Activated B cell treated with CpG ODN at 0.5 μM for 24 hours (primary cell): ENCODE data around the gene CDC42. TPM values are rescaled to one million over a fixed set of nuclear protein-coding genes. Genes with fewer than 3 reads are reported as not detected.

Experiments used
- ATAC-seq: fragments of 200-7000 bp; cut with Tn5 transposase; one replicate; pipeline ENCODE4 v1.10.0; 2021; ENCODE audit warnings: low read depth, mild to moderate bottlenecking, moderate library complexity
- CTCF ChIA-PET: fragments of 350-600 bp; sonication (Branson Sonifier 250); formaldehyde crosslinking; loops from one replicate; lab custom pipeline; 2021; ENCODE audit warnings: antibody characterized with exemption; lab: Charles Lee
- POLR2A ChIA-PET: fragments of 350-600 bp; sonication (Branson Sonifier 250); formaldehyde crosslinking; loops from one replicate; lab custom pipeline; 2021; ENCODE audit warnings: antibody characterized with exemption; lab: Charles Lee
- DNase-seq: peaks from one replicate; pipeline ENCODE4 v3.0.0; 2022
- H3K27ac Mint-ChIP-seq: one replicate; pipeline ENCODE4 v1.8.0; 2020; ENCODE audit warnings: mixed read lengths
- H3K27me3 Mint-ChIP-seq: one replicate; pipeline ENCODE4 v1.8.0; 2021; ENCODE audit warnings: mixed read lengths
- H3K36me3 Mint-ChIP-seq: one replicate; pipeline ENCODE4 v1.8.0; 2021; ENCODE audit warnings: low read depth, mixed read lengths
- H3K4me1 Mint-ChIP-seq: one replicate; pipeline ENCODE4 v1.8.0; 2021; ENCODE audit warnings: mixed read lengths
- H3K4me3 Mint-ChIP-seq: one replicate; pipeline ENCODE4 v1.8.0; 2020; ENCODE audit warnings: mild to moderate bottlenecking, mixed read lengths
- H3K9me3 Mint-ChIP-seq: one replicate; pipeline ENCODE4 v1.8.0; 2020; ENCODE audit warnings: mixed read lengths
- intact Hi-C: fragments of 100-400 bp; cut with micrococcal nuclease; formaldehyde crosslinking; loops from one replicate; pipeline ENCODE4 v1.15.1; 2024
- total RNA-seq: library from RNA; stranded (reverse); gene quantifications from 2 replicates; pipeline ENCODE4 v1.2.3, GENCODE V29; 2022
- TF ChIP-seq, protein P1 (sequence below): fragments of 200-600 bp; IDR thresholded peaks from one replicate; pipeline ENCODE4 v1.8.0; 2022; ENCODE audit warnings: antibody characterized with exemption, mild to moderate bottlenecking

Gene CDC42
- total RNA-seq, 1 donor from 2014 or later, result 310 TPM

DNA sequence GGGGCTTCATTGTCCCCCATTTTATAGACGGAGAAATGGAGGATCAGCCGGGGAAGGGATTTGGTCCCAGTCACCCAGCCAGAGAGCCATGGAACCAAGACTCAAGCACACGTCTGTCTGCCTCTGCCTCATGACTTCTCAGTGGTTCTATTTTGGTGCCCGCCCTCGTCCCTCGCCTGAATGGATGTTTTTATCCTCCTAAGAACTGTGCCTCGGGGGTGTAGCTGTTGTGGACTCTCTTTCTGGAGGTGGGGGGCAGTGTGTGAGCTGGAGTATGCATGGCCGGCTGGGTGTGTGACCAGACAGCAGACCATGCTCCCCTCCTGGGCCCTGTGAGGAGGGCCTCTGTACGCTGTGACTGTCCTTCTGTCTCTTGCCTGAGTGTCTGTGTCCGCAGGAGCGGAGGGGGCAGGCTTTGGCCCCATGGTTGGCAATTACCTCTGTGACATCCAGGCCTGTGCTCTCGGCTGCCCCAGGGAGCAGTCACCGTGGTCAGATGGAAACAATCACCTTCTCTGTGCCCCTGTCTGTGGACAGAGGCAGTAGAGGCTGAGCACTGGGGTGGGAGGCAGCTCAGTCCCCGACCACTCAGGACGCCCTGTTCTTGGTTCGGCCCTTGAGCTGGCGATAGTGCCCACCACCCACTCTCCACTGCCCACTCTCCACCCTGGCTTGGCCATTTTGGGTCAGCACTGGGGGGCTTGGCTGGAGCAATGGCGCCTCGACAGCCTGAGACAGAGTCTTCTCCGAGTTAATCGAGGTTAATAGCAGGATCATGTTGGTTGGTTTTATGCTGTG, 70.0 kb downstream of the CDC42 start:
- H3K4me3 Mint-ChIP-seq, result no peak overlapping the region
- H3K4me1 Mint-ChIP-seq, result peaks cover 30% of the 10 kb centered on the region
- ChIA-PET CTCF (no interaction called here), POLR2A (no interaction called here)
- H3K27ac Mint-ChIP-seq, result no peak overlapping the region
- ATAC-seq, result no peak
- intact Hi-C loops, result no loop called here
- H3K36me3 Mint-ChIP-seq, result peaks cover 28% of the 10 kb centered on the region
- no peaks in the 10 kb centered on the region for H3K27me3 Mint-ChIP-seq
- TF ChIP-seq, protein P1, sequence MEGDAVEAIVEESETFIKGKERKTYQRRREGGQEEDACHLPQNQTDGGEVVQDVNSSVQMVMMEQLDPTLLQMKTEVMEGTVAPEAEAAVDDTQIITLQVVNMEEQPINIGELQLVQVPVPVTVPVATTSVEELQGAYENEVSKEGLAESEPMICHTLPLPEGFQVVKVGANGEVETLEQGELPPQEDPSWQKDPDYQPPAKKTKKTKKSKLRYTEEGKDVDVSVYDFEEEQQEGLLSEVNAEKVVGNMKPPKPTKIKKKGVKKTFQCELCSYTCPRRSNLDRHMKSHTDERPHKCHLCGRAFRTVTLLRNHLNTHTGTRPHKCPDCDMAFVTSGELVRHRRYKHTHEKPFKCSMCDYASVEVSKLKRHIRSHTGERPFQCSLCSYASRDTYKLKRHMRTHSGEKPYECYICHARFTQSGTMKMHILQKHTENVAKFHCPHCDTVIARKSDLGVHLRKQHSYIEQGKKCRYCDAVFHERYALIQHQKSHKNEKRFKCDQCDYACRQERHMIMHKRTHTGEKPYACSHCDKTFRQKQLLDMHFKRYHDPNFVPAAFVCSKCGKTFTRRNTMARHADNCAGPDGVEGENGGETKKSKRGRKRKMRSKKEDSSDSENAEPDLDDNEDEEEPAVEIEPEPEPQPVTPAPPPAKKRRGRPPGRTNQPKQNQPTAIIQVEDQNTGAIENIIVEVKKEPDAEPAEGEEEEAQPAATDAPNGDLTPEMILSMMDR, result no peak
- no peaks in the 10 kb centered on the region for H3K9me3 Mint-ChIP-seq
- no peak for DNase-seq

DNA sequence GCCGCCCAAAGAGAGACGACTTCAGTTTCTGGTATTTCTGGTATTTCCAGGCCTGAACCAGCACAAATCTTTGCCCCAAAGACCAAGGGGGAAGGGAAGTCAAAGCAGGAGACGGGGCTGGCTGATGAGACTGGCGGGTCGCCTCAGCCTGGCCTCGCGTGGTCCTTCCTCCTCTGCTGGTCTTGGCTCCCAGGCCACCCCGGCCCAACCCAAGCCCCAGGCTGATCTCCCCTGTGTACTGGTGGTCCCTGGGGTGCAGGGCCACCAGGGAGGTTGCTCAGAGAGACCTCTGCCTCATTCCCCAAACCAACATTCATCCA, 70.5 kb downstream of the CDC42 start:
- Mint-ChIP-seq H3K9me3 (no peaks in the 10 kb centered on the region), H3K36me3 (peaks cover 25% of the 10 kb centered on the region), H3K27me3 (no peaks in the 10 kb centered on the region), H3K4me1 (peaks cover 25% of the 10 kb centered on the region), H3K4me3 (no peak overlapping the region), H3K27ac (no peak overlapping the region)
- ATAC-seq, result no peak
- CTCF ChIA-PET, result no interaction called here
- intact Hi-C loops, result no loop called here
- no peak for DNase-seq
- TF ChIP-seq, protein P1, result no peak
- POLR2A ChIA-PET, result interaction anchor here (1.0 kb wide), 1 partner anchor 8 kb away, joined by 3 read pairs; no protein-coding TSS in a partner anchor

DNA sequence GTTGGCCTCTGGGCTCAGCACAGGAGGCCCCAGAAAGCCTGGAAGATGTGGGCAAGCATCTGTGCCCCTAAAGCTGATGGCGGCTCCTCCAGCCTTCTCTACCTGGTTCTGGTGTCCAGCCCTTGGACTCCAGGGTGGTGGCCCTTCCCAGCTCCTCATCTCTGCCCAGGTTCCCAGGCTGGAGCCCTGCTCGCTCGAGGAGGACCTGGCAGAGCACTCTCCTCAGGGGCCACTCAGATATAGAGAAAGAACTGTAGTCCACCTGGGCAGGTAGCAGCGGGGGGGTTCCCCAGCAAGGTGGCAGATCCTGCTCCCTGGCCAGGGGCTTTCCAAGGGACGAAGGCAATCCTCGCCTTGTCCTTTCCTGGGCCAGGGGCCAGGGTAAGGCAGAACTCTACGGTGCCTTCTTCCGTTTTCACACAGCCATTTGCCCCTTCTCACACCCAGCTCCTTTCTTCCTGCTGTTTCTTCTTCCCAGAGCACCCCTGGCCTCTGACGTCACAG, 71.4 kb downstream of the CDC42 start:
- no peak overlapping the region for H3K27ac Mint-ChIP-seq
- H3K9me3 Mint-ChIP-seq, result no peaks in the 10 kb centered on the region
- intact Hi-C loops, result no loop called here
- no peak overlapping the region for H3K4me3 Mint-ChIP-seq
- peaks cover 15% of the 10 kb centered on the region for H3K4me1 Mint-ChIP-seq
- peaks cover 21% of the 10 kb centered on the region for H3K36me3 Mint-ChIP-seq
- POLR2A ChIA-PET, result interaction anchor here (1.0 kb wide), 1 partner anchor 9 kb away, joined by 3 read pairs; no protein-coding TSS in a partner anchor
- TF ChIP-seq, protein P1, result no peak
- DNase-seq (no peak), ATAC-seq (no peak)
- H3K27me3 Mint-ChIP-seq, result no peaks in the 10 kb centered on the region
- CTCF ChIA-PET, result interaction anchor here (1.3 kb wide), 1 partner anchor 9 kb away, joined by 3 read pairs; no protein-coding TSS in a partner anchor

DNA sequence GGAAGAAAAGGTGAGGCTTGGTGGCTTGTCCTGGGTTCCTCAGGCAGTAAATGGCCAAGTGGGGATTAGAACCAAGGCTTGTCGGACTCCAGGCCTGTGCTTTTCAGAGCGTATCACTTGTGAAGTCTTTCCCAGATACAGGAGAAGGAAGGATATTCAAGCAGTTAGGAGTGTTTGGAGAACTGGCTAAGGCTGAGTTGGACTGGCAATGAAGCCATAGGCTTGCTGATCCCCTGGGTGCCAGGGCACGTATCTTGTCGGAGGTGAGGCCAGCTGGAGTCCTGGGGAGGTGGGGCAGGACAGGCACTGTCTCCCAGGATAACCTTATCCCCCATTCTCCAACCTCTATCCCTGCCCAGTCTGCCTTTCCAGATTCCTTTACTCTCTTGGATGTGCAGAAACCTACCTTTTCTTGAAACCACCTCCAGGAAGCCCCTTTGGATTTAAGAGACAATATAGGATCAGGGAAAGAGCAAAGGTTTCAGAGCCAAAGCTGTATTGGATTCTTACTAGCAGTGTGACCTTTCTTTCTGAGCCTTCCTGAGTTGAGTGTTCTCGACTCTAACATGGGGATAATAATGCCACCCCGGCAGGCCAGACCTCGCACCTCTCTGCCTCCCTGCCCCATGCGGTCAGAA, 72.2 kb downstream of the CDC42 start:
- Mint-ChIP-seq H3K27ac (no peak overlapping the region), H3K36me3 (peaks cover 15% of the 10 kb centered on the region), H3K4me1 (peaks cover 8% of the 10 kb centered on the region), H3K4me3 (no peak overlapping the region), H3K27me3 (no peaks in the 10 kb centered on the region), H3K9me3 (no peaks in the 10 kb centered on the region)
- TF ChIP-seq, protein P1, result no peak
- ChIA-PET POLR2A (no interaction called here), CTCF (interaction anchor here (1.3 kb wide), 1 partner anchor 8 kb away, joined by 3 read pairs; no protein-coding TSS in a partner anchor)
- ATAC-seq, result no peak
- intact Hi-C loops, result no loop called here
- no peak for DNase-seq

DNA sequence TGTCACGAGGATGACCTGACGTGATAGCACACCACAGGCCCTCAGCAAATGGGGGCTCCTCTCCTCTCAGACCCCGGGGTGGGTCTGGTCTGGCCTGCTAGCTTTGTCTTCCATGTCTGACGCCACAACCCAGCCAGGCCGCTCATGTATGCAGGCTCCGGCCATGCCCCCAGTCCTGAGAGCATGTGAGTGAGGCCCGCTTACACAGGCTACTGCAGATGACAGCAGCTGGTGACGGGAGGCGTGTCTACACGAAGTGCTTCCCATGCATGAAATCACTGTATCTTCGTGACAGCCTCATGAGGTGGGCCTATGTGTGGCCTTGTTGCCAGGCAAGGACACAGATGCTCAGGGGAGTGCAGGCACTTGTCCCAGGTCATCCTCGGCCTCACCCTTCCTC, 74.0 kb downstream of the CDC42 start:
- DNase-seq (no peak), ATAC-seq (no peak)
- H3K4me3 Mint-ChIP-seq, result no peak overlapping the region
- H3K27me3 Mint-ChIP-seq, result no peaks in the 10 kb centered on the region
- intact Hi-C loops, result no loop called here
- no peak overlapping the region for H3K27ac Mint-ChIP-seq
- CTCF ChIA-PET, result no interaction called here
- H3K36me3 Mint-ChIP-seq, result peaks cover 2% of the 10 kb centered on the region
- H3K9me3 Mint-ChIP-seq, result no peaks in the 10 kb centered on the region
- no peaks in the 10 kb centered on the region for H3K4me1 Mint-ChIP-seq
- TF ChIP-seq, protein P1, result no peak
- POLR2A ChIA-PET, result no interaction called here
